ENCODE results near the gene PTPRD.

Gene PTPRD

DNA sequence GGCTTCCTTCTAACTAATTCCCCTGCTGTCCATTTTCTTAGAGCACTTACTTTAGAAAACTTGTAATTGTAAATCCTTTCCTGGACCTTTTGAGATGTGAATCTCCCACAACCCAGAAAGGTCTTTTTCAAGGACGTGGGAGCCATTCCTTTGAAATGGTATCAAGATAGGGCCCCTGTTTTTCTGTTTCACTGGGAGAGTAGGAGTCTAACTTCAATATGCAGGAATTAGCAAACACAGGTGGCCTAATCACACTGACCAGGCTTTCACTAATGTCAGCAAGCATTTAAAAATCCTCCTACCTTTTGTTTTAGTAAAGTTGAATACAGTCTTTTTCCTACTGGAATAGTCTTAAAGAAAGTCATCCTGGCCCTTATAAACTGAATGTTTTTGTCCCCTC lies 558.3 kb downstream of the PTPRD start:
- TF ChIP-seq, protein P1, sequence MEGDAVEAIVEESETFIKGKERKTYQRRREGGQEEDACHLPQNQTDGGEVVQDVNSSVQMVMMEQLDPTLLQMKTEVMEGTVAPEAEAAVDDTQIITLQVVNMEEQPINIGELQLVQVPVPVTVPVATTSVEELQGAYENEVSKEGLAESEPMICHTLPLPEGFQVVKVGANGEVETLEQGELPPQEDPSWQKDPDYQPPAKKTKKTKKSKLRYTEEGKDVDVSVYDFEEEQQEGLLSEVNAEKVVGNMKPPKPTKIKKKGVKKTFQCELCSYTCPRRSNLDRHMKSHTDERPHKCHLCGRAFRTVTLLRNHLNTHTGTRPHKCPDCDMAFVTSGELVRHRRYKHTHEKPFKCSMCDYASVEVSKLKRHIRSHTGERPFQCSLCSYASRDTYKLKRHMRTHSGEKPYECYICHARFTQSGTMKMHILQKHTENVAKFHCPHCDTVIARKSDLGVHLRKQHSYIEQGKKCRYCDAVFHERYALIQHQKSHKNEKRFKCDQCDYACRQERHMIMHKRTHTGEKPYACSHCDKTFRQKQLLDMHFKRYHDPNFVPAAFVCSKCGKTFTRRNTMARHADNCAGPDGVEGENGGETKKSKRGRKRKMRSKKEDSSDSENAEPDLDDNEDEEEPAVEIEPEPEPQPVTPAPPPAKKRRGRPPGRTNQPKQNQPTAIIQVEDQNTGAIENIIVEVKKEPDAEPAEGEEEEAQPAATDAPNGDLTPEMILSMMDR (IDR thresholded peaks at IDR 0.05; ENCODE audit: extremely low read depth, insufficient read depth, missing control alignments) = no peak
- in situ Hi-C loops (cut with MboI; ENCODE audit: low pct_unique_long_range_greater_than_20kb, low sequenced_read_pairs, unreplicated experiment) = no loop called here
- DNase-seq (ENCODE audit: low spot score) = no peak

DNA sequence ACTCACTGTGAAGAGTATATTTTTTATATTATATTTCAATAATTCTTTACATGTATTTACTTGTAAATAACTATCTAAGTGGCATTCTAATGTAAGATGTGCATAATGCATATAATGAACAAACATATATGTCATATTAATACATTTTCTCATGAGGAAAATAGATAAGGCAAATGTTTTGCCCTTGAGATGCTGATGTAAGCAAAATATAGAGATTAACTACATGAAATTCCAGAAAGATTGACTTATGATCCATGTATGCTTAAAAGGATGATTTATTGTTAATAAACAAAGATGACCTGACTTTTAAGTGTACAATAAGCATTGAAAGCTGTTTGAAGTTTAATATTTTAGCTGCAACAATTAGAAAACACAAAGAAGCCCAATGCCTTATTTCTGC lies 559.9 kb downstream of the PTPRD start:
- TF ChIP-seq, protein P1 (IDR thresholded peaks at IDR 0.05; ENCODE audit: extremely low read depth, insufficient read depth, missing control alignments) = no peak

DNA sequence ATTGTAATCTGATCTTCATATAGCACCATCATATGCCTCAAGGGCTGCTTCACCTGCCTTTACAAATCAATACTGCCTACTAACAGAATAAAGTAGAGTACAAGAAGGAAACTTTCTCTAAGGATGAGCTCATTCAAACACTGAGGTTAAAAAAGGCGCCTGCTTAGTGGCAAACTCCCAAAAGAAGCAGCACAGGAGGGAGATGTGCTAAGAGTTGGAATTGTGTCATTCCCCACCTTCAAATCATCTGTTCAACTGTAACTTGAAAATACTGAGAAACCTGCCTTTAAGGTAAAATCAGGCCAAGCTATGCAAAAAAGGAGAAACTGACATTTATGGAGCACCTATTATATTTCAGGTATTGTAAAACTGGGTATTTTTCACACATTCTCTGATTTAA lies 560.6 kb downstream of the PTPRD start:
- TF ChIP-seq, protein P1 (IDR thresholded peaks at IDR 0.05; ENCODE audit: extremely low read depth, insufficient read depth, missing control alignments) = no peak
- in situ Hi-C loops (cut with MboI; ENCODE audit: low pct_unique_long_range_greater_than_20kb, low sequenced_read_pairs, unreplicated experiment) = no loop called here
- no peak for DNase-seq (ENCODE audit: low spot score)

More for the DNA sequence above, 559.9 kb downstream of the PTPRD start:
- in situ Hi-C loops (cut with MboI; ENCODE audit: low pct_unique_long_range_greater_than_20kb, low sequenced_read_pairs, unreplicated experiment) = no loop called here
- DNase-seq (ENCODE audit: low spot score) = no peak

DNA sequence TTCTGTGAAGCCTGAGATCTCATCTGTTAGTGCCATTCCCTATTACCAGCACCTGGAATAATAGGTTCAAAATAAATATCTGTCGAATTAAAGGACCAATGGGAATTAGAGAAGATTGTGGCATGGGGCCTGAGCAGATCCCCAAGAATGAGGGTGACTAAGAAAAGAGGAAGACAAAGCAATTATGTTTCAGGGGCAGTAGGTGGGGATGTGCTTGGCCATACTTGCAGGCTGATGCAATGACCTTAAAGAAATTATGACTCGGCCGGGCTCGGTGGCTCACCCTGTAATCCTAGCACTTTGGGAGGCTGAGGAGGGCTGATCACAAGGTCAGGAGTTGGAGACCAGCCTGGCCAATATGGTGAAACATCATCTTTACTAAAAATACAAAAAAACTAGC lies 562.8 kb downstream of the PTPRD start:
- in situ Hi-C loops (cut with MboI; ENCODE audit: low pct_unique_long_range_greater_than_20kb, low sequenced_read_pairs, unreplicated experiment) = no loop called here
- TF ChIP-seq, protein P1 (IDR thresholded peaks at IDR 0.05; ENCODE audit: extremely low read depth, insufficient read depth, missing control alignments) = no peak
- no peak for DNase-seq (ENCODE audit: low spot score)

DNA sequence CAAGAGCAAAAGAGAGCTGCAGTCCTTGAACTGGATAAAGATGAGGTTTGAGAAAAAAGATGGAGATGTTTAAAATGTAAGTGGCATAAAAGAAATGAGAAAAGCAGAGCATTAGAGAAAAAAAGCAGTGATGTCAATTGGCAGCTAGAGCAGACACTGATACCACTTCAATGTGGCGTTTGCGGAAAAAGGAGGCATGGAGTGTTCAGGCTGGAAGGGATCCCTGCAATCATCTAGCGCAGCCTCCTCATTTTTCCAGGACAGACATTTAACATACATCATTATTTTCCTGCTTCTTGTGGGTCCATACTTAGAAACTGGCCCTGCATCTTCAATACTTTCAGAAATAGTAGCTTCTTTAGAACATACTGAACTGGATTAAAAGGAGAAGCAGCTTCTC lies 563.8 kb downstream of the PTPRD start:
- in situ Hi-C loops (cut with MboI; ENCODE audit: low pct_unique_long_range_greater_than_20kb, low sequenced_read_pairs, unreplicated experiment) = no loop called here
- DNase-seq (ENCODE audit: low spot score) = no peak
- TF ChIP-seq, protein P1 (IDR thresholded peaks at IDR 0.05; ENCODE audit: extremely low read depth, insufficient read depth, missing control alignments) = no peak

DNA sequence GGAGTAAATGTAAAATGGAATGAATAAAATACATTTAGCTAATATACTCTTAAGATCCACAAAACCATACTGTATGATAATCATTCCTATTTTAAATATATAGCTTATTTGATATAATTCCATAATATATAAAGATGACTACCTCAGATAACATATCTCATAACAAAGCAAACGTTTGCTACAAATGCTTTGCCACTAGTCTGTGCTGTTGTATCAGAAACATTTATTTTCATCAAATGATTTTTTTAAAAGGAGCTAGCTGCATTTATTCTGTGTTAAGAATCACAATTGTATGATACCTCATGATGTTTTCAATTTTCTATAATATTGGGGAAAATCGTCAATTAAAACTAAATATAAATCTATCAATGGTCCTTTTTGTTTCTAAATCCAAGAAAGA lies 567.2 kb downstream of the PTPRD start:
- no peak for DNase-seq (ENCODE audit: low spot score)
- in situ Hi-C loops (cut with MboI; ENCODE audit: low pct_unique_long_range_greater_than_20kb, low sequenced_read_pairs, unreplicated experiment) = no loop called here
- TF ChIP-seq, protein P1 (IDR thresholded peaks at IDR 0.05; ENCODE audit: extremely low read depth, insufficient read depth, missing control alignments) = no peak

DNA sequence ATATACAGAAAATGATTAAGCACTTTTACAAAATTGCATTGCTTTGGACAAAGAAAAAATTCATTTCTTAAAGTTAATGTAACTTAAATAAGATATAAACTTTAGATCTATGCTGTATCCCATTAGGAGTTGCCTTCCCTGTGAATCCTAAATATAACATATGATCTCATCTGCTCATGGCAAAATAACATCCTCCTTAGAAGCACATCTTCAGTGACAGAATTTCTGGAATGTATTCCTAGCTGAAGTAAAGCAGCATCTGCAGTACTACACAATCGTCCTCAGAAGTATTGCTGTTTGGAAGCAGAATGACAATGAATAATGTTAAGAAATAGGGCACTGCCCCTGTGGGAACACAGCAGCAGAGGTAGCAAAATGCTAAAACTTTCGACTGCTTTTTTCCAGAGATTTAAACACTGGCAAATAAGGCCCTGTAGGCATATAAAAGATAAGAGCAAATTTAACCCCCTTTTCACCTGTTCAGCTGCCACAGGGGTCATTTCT lies 571.0 kb downstream of the PTPRD start:
- in situ Hi-C loops (cut with MboI; ENCODE audit: low pct_unique_long_range_greater_than_20kb, low sequenced_read_pairs, unreplicated experiment) = no loop called here
- DNase-seq (ENCODE audit: low spot score) = no peak
- TF ChIP-seq, protein P1 (IDR thresholded peaks at IDR 0.05; ENCODE audit: extremely low read depth, insufficient read depth, missing control alignments) = no peak

All from GM13977 (cell line).